Transverse colon (tissue), 4 donors: ENCODE data around the gene ACTA2.

Experiments
- CTCF ChIP-seq, 5 experiments: fragments of 200-600 bp in 3 of 5; fragments of 450-650 bp in 2 of 5; sonication (generic) in 3 of 5; IDR thresholded peaks; 1 replicate in 2 of 5; 2 replicates in 3 of 5; pipeline ENCODE4 v1.5.1; 2016 to 2017; ENCODE audit warnings: antibody characterized with exemption in 5 of 5, inconsistent platforms in 3 of 5, mild to moderate bottlenecking in 2 of 5, moderate library complexity in 1 of 5
- EP300 ChIP-seq: sonication (generic); formaldehyde crosslinking; IDR thresholded peaks from one replicate; pipeline ENCODE4 v1.6.1; 2017; ENCODE audit warnings: antibody characterized with exemption, low read depth
- POLR2A ChIP-seq: fragments of 450-650 bp; IDR thresholded peaks from one replicate; pipeline ENCODE4 v1.6.1; 2016; ENCODE audit warnings: antibody characterized with exemption, mild to moderate bottlenecking, moderate library complexity
- POLR2AphosphoS5 ChIP-seq, 3 donors: sonication (generic); formaldehyde crosslinking; IDR thresholded peaks; one replicate each; pipeline ENCODE4 v1.6.1; 2016; ENCODE audit warnings: antibody characterized with exemption in 3 of 3

- TF ChIP-seq CTCF (IDR thresholded peaks at IDR 0.05) (no peak), POLR2AphosphoS5 (IDR thresholded peaks at IDR 0.05) (no peak), POLR2A (no peak), EP300 (no peak)
These were observed 22.8 kb upstream of the ACTA2 start for GRCh38 chr10:88975377-88975720.
